HepG2 (cell line): ENCODE results near the gene P2RX6. TPM values are rescaled to one million over a fixed set of nuclear protein-coding genes. Genes with fewer than 3 reads are reported as not detected.
A peak's percentile ranks its signal among the peaks of the same experiment; 100 is the strongest.

Experiments
- ATAC-seq: fragments of 200-7000 bp; cut with Tn5 transposase; 3 replicates; pipeline ENCODE4 v1.9.1; 2020; ENCODE audit warnings: mild to moderate bottlenecking, moderate library complexity
- BruUV-seq: library from RNA; stranded (reverse); fragments of 400-500 nt; replicated peaks from 2 replicates; lab custom pipeline; 2021; lab: Mats Ljungman, UMichigan
- CTCF ChIA-PET: fragments of 300-600 bp; formaldehyde crosslinking; extraction: SDS; loops from one replicate; lab custom pipeline; 2021; ENCODE audit warnings: low total read pairs, inconsistent platforms, low intra/inter-chr PET ratio; lab: Yijun Ruan, JAX
- POLR2A ChIA-PET: fragments of 350-600 bp; sonication (Branson Sonifier 250); formaldehyde crosslinking; loops from one replicate; lab custom pipeline; 2020; ENCODE audit warnings: antibody characterized with exemption, inconsistent platforms; lab: Yijun Ruan, JAX
- DNase-seq: peaks from one replicate; pipeline ENCODE4 v3.0.0-alpha.2; 2015; ENCODE audit warnings: low spot score
- FAIRE-seq: peaks from 3 replicates; lab custom pipeline; 2011; peaks lifted over from hg19 to GRCh38; lab: Jason Lieb, UNC
- H2AFZ ChIP-seq: one replicate; pipeline ENCODE4 v1.6.1; 2011; ENCODE audit warnings: low read length, inconsistent platforms
- H3K27ac ChIP-seq: fragments of 300-600 bp; 3 replicates; pipeline ENCODE4 v1.8.0; 2011; ENCODE audit warnings: mixed run types, mild to moderate bottlenecking, mixed read lengths, low read length, inconsistent platforms; ENCODE audit not compliant: insufficient read depth; ENCODE audit errors: extremely low read length
- H3K27me3 ChIP-seq, 2 experiments: fragments of 200-600 bp in 1 of 2; 2 replicates in 1 of 2; 3 replicates in 1 of 2; pipeline versions ENCODE4 v1.6.0 to v1.8.0; 2011; ENCODE audit warnings: low read length in 2 of 2, mild to moderate bottlenecking in 2 of 2, moderate library complexity in 2 of 2, inconsistent platforms in 1 of 2; ENCODE audit not compliant: insufficient read depth in 2 of 2, control insufficient read depth in 1 of 2
- H3K36me3 ChIP-seq, 2 experiments: fragments of 200-600 bp in 1 of 2; replicated peaks in 1 of 2; 2 replicates in 1 of 2; 3 replicates in 1 of 2; pipeline versions ENCODE4 v1.5.1 to v1.8.0; 2011; ENCODE audit warnings: low read length in 2 of 2, inconsistent platforms in 1 of 2; ENCODE audit not compliant: insufficient read depth in 2 of 2, control insufficient read depth in 1 of 2
- H3K4me1 ChIP-seq: 2 replicates; pipeline ENCODE4 v1.5.1; 2012; ENCODE audit warnings: low read length, inconsistent platforms; ENCODE audit not compliant: insufficient read depth
- H3K4me2 ChIP-seq: 2 replicates; pipeline ENCODE4 v1.6.0; 2011; ENCODE audit warnings: low read depth, low read length, inconsistent platforms
- H3K4me3 ChIP-seq, 3 experiments: fragments of 200-600 bp in 1 of 3; sonication (generic), shearing (Covaris generic) in 1 of 3; replicated peaks in 1 of 3; 2 replicates each; pipeline ENCODE4 v1.5.1; 2011 to 2016; ENCODE audit warnings: low read length in 3 of 3, inconsistent platforms in 2 of 3, low read depth in 2 of 3, mild to moderate bottlenecking in 2 of 3, control low read depth in 1 of 3, mixed read lengths in 1 of 3; ENCODE audit not compliant: insufficient read depth in 1 of 3
- H3K79me2 ChIP-seq: one replicate; pipeline ENCODE4 v1.6.1; 2011; ENCODE audit warnings: low read length, inconsistent platforms; ENCODE audit not compliant: insufficient read depth
- H3K9ac ChIP-seq: 2 replicates; pipeline ENCODE4 v1.6.0; 2011; ENCODE audit warnings: mild to moderate bottlenecking, low read depth, low read length, inconsistent platforms; ENCODE audit not compliant: insufficient read depth
- H3K9me3 ChIP-seq: 2 replicates; pipeline ENCODE4 v1.5.1; 2012; ENCODE audit warnings: mild to moderate bottlenecking, low read length
- H4K20me1 ChIP-seq: 2 replicates; pipeline ENCODE4 v1.6.0; 2011; ENCODE audit warnings: inconsistent platforms, mild to moderate bottlenecking, low read length, moderate library complexity; ENCODE audit not compliant: insufficient read depth
- CEBPB ChIP-seq: IDR thresholded peaks from 2 replicates; pipeline ENCODE4 v1.6.1; 2011; ENCODE audit warnings: low read depth, low read length, improper control_type of control experiment, borderline replicate concordance
- EED ChIP-seq: sonication (generic); formaldehyde crosslinking; IDR thresholded peaks from 2 replicates; pipeline ENCODE4 v1.5.0; 2020; ENCODE audit warnings: mild to moderate bottlenecking, missing genetic modification reagents
- NCOA2 ChIP-seq: sonication (generic); formaldehyde crosslinking; IDR thresholded peaks from 2 replicates; pipeline ENCODE4 v1.8.0; 2022; ENCODE audit warnings: inconsistent platforms
- RBM39 ChIP-seq: fragments of 200-400 bp; formaldehyde crosslinking; IDR thresholded peaks from one replicate; pipeline ENCODE4 v1.6.1; 2018; ENCODE audit warnings: antibody characterized with exemption, mild to moderate bottlenecking, low read depth, low read length; ENCODE audit not compliant: poor library complexity, severe bottlenecking
- TBL1XR1 ChIP-seq: fragments of 150-350 bp; IDR thresholded peaks from 2 replicates; pipeline ENCODE4 v1.6.1; 2014; ENCODE audit warnings: borderline replicate concordance, low read length; ENCODE audit not compliant: partially characterized antibody
- THYN1 ChIP-seq: sonication (generic); formaldehyde crosslinking; IDR thresholded peaks from 2 replicates; pipeline ENCODE4 v1.8.1; 2023; ENCODE audit warnings: low read depth, mild to moderate bottlenecking, moderate library complexity, missing genetic modification reagents, borderline replicate concordance
- ZNF441 ChIP-seq: sonication (generic); formaldehyde crosslinking; IDR thresholded peaks from 2 replicates; pipeline ENCODE4 v1.7.0; 2021; ENCODE audit warnings: missing genetic modification reagents, borderline replicate concordance
- ZNF660 ChIP-seq: sonication (generic); formaldehyde crosslinking; IDR thresholded peaks from 2 replicates; pipeline ENCODE4 v1.5.1; 2020; ENCODE audit warnings: mild to moderate bottlenecking, low read depth, missing genetic modification reagents, borderline replicate concordance
- ZNF703 ChIP-seq: sonication (generic); formaldehyde crosslinking; IDR thresholded peaks from 2 replicates; pipeline ENCODE4 v1.5.1; 2020; ENCODE audit warnings: missing genetic modification reagents, mild to moderate bottlenecking, moderate library complexity, borderline replicate concordance
- ZNF747 ChIP-seq: sonication (generic); formaldehyde crosslinking; IDR thresholded peaks from 2 replicates; pipeline ENCODE4 v1.8.1; 2023; ENCODE audit warnings: missing genetic modification reagents, mild to moderate bottlenecking, borderline replicate concordance
- WGBS: methylation state at CpG from one replicate; pipeline ENCODE4 v1.1.6; 2017; ENCODE audit warnings: low lambda C conversion rate; 5-methylcytosine and 5-hydroxymethylcytosine counted together
- in situ Hi-C: cut with HindIII; loops from 2 replicates; pipeline ENCODE4 v1.10.0; 2017; ENCODE audit warnings: low pct_unique_long_range_greater_than_20kb; ENCODE audit not compliant: extremely low pct_ligation_motif_present
- intact Hi-C: fragments of 100-400 bp; cut with micrococcal nuclease; formaldehyde crosslinking; loops from one replicate; pipeline ENCODE4 v1.10.0; 2022; ENCODE audit not compliant: unreplicated experiment
- polyA plus RNA-seq, 8 experiments: library from polyadenylated mRNA; depleted of rRNA in 3 of 8; stranded (reverse) in 7 of 8; unstranded in 1 of 8; fragments of >200 nt; fragmentation: Illumina TruSeq in 4 of 8; extraction: Trizol in 4 of 8; gene quantifications; 2 replicates each; pipeline versions ENCODE4 v1.2.1 to v1.2.3, GENCODE V29; 2011 to 2016; ENCODE audit warnings: low read depth in 4 of 8, missing spikeins in 1 of 8, mixed read lengths in 1 of 8; ENCODE audit not compliant: insufficient read depth in 1 of 8
- total RNA-seq, 5 experiments: library from RNA; depleted of rRNA; stranded (reverse); fragments of >200 nt; fragmentation: Illumina TruSeq; extraction: Trizol; gene quantifications; 2 replicates each; pipeline ENCODE4 v1.2.3, GENCODE V29; 2016; ENCODE audit warnings: low read depth in 1 of 5
- TF ChIP-seq, protein P1 (sequence below): sonication (generic); formaldehyde crosslinking; IDR thresholded peaks from 2 replicates; pipeline ENCODE4 v1.5.1; 2020; ENCODE audit warnings: mild to moderate bottlenecking, moderate library complexity, missing genetic modification reagents
- TF ChIP-seq, protein P2 (sequence below): sonication (generic); formaldehyde crosslinking; IDR thresholded peaks from 2 replicates; pipeline ENCODE4 v1.4.0; 2020; ENCODE audit warnings: missing genetic modification reagents, borderline replicate concordance
- TF ChIP-seq, protein P3 (sequence below): sonication (generic); formaldehyde crosslinking; IDR thresholded peaks from 2 replicates; pipeline ENCODE4 v1.4.0; 2020; ENCODE audit warnings: missing genetic modification reagents, low read depth, mild to moderate bottlenecking, borderline replicate concordance
- TF ChIP-seq, protein P4 (sequence below): sonication (generic); formaldehyde crosslinking; IDR thresholded peaks from 2 replicates; pipeline ENCODE4 v1.8.0; 2022; ENCODE audit warnings: missing genetic modification reagents, mild to moderate bottlenecking, inconsistent platforms, borderline replicate concordance
- TF ChIP-seq, protein P5 (sequence below): IDR thresholded peaks from 2 replicates; pipeline ENCODE4 v1.6.1; 2016; ENCODE audit warnings: low read depth, borderline replicate concordance

The P2RX6 gene
- total and polyA plus RNA-seq, 2 of the 13 experiments (the other 11 are each of a cell fraction or from before 2014, with no cell fraction given), result 0.04 to 0.12 TPM

DNA sequence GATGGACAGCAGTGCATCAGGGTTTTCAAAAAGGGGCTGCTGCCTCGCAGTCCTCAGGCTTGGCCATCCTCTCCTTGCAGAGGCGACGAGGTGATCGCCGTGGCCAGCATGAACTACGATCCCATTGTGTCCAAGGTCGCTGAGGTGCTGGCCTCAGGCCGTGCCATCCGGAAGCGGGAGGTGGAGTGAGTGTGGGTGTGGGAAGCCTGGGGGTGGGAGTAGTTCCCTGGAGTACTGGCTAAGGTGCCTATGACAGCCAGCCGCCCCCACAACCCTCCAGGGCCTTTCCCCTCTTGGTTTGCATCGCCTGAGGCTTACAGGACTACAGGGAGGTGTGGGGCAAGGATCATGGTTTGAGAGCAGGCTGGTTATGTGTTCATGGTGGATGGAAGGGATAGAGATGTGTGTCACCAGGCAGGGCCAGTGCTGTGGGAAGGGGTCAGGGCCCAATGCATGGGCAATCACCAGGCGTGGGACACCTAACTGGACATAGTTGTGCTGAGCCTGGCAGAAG is 35.0 kb upstream of the P2RX6 start:
- no peak overlapping the region for H2AFZ ChIP-seq
- DNase-seq (peak; percentile 42), ATAC-seq (peak; percentile 53), FAIRE-seq (peak; percentile 43)
- intact Hi-C loops, result no loop called here
- 14% methylated on average over 6 of the region's 13 CpGs for WGBS
- no TSS peak for BruUV-seq
- H3K36me3 ChIP-seq, result no peaks in the 10 kb centered on the region; a peak in 2 of 5 replicates
- peak overlapping the region; percentile 40; the same call in 1 of the 2 replicates for H3K9ac ChIP-seq
- H3K79me2 ChIP-seq, result peaks cover 11% of the 10 kb centered on the region
- no peaks in the 10 kb centered on the region for H4K20me1 ChIP-seq
- 0 out of 2 replicates have a peak, but pooled peaks cover 4% of the 10 kb centered on the region for H3K9me3 ChIP-seq
- ChIA-PET CTCF (no interaction called here), POLR2A (interaction anchor here (0.7 to 4.3 kb wide), 7 partner anchors 14 to 206 kb away, joined by 3 to 45 read pairs (median 4); partner anchors contain the start of genes SERPIND1 and THAP7)
- H3K4me3 ChIP-seq, result peak overlapping the region in 1 of 3 experiments; percentile 45; a peak in 1 of 6 replicates
- peak overlapping the region; percentile 67 for H3K27ac ChIP-seq
- peaks cover 39% of the 10 kb centered on the region for H3K4me1 ChIP-seq
- no peaks in the 10 kb centered on the region; a peak in 1 of 5 replicates for H3K27me3 ChIP-seq
- peak overlapping the region; percentile 97 for H3K4me2 ChIP-seq
- in situ Hi-C loops, result no loop called here
- TF ChIP-seq ZNF660 (CRISPR knock-in tag) (no peak), ZNF747 (0 out of 2 replicates have a peak, but pooled peaks have one; percentile 33), NCOA2 (CRISPR knock-in tag) (peak; percentile 41; the same call in 1 of the 2 replicates), THYN1 (CRISPR knock-in tag) (no peak), TBL1XR1 (no peak), ZNF703 (CRISPR knock-in tag) (no peak), CEBPB (no peak), RBM39 (no peak), EED (CRISPR knock-in tag) (no peak), ZNF441 (CRISPR knock-in tag) (peak; percentile 75; the same call in 1 of the 2 replicates)
- TF ChIP-seq, protein P1, sequence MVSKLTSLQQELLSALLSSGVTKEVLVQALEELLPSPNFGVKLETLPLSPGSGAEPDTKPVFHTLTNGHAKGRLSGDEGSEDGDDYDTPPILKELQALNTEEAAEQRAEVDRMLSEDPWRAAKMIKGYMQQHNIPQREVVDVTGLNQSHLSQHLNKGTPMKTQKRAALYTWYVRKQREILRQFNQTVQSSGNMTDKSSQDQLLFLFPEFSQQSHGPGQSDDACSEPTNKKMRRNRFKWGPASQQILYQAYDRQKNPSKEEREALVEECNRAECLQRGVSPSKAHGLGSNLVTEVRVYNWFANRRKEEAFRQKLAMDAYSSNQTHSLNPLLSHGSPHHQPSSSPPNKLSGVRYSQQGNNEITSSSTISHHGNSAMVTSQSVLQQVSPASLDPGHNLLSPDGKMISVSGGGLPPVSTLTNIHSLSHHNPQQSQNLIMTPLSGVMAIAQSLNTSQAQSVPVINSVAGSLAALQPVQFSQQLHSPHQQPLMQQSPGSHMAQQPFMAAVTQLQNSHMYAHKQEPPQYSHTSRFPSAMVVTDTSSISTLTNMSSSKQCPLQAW (CRISPR knock-in tag), result peak; percentile 75; the same call in 1 of the 2 replicates
- TF ChIP-seq, protein P2, sequence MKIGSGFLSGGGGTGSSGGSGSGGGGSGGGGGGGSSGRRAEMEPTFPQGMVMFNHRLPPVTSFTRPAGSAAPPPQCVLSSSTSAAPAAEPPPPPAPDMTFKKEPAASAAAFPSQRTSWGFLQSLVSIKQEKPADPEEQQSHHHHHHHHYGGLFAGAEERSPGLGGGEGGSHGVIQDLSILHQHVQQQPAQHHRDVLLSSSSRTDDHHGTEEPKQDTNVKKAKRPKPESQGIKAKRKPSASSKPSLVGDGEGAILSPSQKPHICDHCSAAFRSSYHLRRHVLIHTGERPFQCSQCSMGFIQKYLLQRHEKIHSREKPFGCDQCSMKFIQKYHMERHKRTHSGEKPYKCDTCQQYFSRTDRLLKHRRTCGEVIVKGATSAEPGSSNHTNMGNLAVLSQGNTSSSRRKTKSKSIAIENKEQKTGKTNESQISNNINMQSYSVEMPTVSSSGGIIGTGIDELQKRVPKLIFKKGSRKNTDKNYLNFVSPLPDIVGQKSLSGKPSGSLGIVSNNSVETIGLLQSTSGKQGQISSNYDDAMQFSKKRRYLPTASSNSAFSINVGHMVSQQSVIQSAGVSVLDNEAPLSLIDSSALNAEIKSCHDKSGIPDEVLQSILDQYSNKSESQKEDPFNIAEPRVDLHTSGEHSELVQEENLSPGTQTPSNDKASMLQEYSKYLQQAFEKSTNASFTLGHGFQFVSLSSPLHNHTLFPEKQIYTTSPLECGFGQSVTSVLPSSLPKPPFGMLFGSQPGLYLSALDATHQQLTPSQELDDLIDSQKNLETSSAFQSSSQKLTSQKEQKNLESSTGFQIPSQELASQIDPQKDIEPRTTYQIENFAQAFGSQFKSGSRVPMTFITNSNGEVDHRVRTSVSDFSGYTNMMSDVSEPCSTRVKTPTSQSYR, result peak; percentile 76
- TF ChIP-seq, protein P3, sequence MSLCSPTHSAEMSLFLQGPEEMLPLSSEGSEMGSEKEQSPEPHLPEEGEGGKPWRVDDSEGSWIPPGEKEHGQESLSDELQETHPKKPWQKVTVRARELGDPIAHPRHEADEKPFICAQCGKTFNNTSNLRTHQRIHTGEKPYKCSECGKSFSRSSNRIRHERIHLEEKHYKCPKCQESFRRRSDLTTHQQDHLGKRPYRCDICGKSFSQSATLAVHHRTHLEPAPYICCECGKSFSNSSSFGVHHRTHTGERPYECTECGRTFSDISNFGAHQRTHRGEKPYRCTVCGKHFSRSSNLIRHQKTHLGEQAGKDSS (CRISPR knock-in tag), result 0 out of 2 replicates have a peak, but pooled peaks have one; percentile 25
- TF ChIP-seq, protein P4, sequence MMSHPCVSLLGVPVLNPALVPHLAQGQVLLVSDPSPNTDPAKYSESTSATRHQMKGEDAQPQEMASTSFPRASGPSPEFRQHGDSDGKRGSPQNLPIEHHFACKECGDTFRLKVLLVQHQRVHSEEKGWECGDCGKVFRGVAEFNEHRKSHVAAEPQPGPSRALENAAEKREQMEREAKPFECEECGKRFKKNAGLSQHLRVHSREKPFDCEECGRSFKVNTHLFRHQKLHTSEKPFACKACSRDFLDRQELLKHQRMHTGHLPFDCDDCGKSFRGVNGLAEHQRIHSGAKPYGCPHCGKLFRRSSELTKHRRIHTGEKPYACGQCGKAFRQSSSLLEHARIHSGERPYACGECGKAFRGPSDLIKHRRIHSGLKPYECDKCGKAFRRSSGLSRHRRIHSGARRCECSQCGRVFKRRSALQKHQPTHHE (CRISPR knock-in tag), result peak; percentile 56; the same call in 1 of the 2 replicates
- TF ChIP-seq, protein P5, sequence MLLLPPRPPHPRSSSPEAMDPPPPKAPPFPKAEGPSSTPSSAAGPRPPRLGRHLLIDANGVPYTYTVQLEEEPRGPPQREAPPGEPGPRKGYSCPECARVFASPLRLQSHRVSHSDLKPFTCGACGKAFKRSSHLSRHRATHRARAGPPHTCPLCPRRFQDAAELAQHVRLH (CRISPR knock-in tag), result no peak
